ENCODE measurements around the gene SLC9A4.
A peak's percentile ranks its signal among the peaks of the same experiment; 100 is the strongest.

Gene SLC9A4, protein sequence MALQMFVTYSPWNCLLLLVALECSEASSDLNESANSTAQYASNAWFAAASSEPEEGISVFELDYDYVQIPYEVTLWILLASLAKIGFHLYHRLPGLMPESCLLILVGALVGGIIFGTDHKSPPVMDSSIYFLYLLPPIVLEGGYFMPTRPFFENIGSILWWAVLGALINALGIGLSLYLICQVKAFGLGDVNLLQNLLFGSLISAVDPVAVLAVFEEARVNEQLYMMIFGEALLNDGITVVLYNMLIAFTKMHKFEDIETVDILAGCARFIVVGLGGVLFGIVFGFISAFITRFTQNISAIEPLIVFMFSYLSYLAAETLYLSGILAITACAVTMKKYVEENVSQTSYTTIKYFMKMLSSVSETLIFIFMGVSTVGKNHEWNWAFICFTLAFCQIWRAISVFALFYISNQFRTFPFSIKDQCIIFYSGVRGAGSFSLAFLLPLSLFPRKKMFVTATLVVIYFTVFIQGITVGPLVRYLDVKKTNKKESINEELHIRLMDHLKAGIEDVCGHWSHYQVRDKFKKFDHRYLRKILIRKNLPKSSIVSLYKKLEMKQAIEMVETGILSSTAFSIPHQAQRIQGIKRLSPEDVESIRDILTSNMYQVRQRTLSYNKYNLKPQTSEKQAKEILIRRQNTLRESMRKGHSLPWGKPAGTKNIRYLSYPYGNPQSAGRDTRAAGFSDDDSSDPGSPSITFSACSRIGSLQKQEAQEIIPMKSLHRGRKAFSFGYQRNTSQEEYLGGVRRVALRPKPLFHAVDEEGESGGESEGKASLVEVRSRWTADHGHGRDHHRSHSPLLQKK

GRCh38 chr2:102473020-102473419, at the start of gene SLC9A4:
TSS of gene SLC9A4 (plus strand) at chr2:102473226. CDS start at chr2:102473760, 534 bp downstream.
- DNase-seq = no peak

- no peak for DNase-seq
Measured at GRCh38 chr2:102423368-102423767, 49.7 kb upstream of the SLC9A4 start.

DNA sequence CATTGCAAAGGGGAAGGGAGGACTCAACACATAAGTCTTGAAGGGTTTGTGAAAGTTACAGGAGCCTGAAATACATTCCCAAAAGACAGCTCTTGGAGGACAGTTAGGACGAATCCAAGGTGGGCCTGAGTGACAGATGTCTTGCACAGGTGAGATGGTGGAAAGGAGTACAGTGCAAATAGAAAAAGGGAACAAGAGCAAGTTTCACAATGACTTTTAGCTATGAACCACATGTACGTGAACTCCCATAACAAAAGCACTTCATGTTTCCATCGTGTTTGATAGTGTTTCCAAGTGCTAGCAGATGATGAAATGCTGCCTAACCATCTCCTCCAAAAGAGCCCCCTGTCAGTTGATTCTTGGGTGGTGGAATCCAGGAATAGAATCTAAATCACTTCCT, 48.3 kb upstream of the SLC9A4 start:
- DNase-seq = no peak

GRCh38 chr2:102425441-102426132, 47.4 kb upstream of the SLC9A4 start:
- DNase-seq = no peak

GRCh38 chr2:102427249-102427648, 45.8 kb upstream of the SLC9A4 start:
- DNase-seq = no peak

DNA sequence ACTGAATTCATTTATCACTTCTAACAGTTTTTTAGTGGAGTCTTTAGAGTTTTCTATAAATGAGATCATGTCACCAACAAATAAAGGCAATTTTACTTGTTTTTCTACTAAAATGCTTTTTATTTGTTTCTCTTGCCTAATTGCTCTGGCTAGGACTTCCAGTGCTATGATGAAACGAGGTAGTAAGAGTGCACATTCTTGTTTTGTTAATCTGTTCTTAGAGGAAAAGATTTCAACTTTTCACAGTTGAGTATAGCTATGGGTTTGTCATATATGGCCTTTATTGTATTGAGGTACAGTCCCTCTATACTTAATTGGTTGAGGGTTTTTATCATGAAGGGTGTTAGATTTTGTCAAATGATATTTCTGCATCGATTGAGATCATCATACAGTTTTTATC, 44.5 kb upstream of the SLC9A4 start:
- no peak for DNase-seq

DNA sequence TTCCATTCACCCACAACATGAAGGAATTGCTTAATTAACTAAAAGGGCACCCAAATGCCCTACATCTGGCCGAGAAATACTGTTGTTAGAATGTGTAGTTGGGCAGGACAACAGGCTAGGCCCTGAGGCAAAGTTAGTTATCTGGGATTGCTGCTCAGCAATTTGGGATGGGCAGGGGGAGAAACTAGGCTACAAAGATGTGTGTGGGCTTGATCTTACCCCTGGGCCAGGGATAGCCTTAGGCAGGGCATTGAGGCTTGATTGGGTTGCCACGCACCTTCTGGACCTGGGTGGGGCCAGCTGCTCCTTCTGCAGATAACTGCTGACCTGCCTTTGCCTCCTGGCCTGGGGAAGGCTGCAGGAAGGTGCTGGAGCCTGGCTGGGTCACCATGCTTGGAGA, 40.6 kb upstream of the SLC9A4 start:
- no peak for DNase-seq

DNA sequence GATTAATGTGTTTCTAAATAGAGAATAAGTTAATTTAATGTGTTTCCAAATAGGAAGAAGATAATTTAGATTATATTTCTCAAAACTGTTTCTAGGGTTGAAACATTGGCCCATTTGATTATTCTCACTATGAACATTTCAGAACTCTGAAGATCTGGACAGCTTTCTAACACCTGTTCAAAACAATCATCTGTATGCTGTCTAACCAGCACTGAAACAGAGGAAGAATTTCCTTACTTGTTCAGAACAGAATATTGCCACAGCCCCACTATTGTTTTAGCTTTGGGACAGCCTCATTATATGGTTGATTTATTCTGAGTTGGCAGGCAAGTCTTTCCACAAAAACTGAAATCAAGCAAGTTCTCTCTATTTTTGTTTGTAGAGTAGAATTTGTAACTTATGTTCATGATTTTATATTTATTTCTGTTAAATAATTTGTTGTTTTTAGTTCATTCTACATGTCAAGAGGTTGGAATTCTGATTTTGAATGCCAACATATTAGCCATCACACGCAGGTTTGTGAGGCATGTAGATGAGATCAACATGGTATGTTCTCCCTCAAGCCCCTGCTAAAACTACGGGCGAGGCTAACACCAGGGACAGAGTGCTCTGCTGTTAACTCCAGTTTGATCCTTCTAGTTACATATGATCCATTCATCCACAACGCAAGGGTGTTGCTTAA, 38.9 kb upstream of the SLC9A4 start:
- no peak for DNase-seq

- DNase-seq = no peak
Measured at GRCh38 chr2:102434655-102435381, 38.2 kb upstream of the SLC9A4 start.

GRCh38 chr2:102435741-102436140, 37.3 kb upstream of the SLC9A4 start:
- DNase-seq = no peak

DNA sequence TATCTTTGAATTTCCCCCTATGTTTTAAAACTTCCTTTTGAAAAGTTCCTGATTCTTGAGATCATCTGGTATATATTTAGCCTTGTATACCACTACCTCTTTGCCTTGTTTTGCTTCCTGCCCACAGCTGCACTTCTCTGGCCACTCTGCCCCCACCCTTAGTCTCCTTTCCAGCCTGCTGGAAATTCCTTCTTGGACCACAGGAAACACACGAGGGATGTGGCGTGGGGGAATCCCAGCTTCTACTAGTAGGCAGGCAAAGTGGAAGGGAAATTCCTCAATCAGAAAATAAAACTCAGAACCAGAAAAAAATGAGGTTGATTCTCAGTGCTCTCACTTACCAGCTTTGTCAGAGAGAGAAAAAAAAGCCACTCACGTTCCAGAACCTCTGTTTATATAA, 36.7 kb upstream of the SLC9A4 start:
- no peak for DNase-seq

DNA sequence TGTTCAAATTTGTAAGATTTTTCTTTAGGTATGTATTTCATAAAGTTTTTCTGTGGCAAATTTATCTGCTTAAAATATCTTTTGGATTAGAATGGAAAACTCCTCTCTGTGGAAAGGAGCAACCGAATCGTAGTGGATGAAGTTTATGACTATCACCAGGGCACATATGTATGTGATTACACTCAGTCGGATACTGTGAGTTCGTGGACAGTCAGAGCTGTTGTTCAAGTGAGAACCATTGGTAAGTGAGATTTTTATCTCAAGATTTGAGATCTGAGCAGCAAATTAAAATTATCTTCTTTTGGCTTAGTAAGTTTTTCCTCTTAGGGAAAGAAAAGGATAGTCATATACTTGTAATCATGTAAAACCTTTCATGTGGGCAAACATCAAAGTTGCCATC, 35.9 kb upstream of the SLC9A4 start:
- no peak for DNase-seq

DNA sequence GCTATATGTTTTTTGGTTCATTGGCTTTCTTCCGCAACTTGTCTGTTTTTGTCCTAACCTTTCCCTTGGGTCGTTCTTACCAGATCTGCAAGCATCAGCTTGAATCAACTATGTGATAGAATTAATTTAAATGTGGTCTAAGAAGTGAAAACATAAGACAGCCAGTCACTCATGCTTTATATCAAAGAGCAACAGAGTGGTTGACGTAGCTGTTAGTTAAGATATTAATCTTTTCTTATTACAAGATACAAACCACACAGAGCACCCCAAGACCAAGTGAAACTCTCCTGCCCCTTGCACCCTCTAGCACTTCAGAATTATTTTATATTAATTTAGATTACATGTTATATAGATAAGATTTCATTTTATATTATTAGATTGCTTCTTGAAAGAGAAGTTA, 34.9 kb upstream of the SLC9A4 start:
- no peak for DNase-seq

DNA sequence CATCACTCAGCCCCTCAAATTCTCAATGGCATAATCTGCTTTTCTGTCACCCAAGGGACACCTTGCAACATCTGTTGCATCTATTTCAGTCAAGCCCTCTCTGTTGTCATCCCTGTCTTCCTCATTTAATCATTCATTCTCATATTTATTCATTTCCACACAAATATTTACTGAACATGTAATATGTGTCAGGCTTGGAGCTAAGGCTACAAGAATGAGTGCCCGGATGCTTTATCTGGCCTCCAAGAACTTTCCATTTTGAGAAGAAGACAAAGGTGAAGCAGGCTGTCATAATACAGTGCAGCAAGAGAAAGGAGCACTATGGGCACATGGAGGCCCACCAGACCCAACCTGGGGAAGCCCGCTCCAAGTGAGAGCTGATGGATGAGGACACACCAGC, 34.4 kb upstream of the SLC9A4 start:
- no peak for DNase-seq

DNA sequence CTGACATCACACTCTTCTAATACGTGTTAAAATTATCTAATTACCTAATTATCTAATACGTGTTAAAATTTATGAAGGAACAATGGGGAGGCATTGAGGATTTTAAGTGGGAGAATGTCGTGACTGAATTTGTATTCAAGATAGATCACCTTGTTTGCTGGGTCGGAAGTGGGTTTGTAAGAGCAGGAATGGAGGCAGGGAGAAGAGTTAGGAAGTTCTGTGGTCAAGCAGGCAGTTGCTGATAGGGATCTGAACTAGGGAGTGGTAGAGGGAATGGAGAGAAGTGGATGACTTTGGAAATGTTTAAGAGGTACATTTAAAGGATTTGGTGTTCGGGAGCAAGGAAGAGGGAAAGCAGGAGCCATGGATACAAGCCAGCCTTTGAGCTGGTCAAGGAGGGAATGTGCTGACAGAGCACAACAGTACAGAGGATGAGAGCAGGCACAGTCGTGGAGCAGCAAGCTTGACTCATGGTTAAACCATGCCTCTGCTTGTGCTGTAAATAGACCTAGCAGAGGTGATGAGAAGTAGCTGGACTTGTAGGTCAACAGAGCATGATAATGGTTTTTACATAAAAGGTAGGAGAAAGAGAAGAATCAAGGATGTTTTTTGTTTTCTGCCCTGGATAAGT, 33.8 kb upstream of the SLC9A4 start:
- no peak for DNase-seq

- no peak for DNase-seq
Measured at GRCh38 chr2:102442967-102443828, 29.8 kb upstream of the SLC9A4 start.

DNA sequence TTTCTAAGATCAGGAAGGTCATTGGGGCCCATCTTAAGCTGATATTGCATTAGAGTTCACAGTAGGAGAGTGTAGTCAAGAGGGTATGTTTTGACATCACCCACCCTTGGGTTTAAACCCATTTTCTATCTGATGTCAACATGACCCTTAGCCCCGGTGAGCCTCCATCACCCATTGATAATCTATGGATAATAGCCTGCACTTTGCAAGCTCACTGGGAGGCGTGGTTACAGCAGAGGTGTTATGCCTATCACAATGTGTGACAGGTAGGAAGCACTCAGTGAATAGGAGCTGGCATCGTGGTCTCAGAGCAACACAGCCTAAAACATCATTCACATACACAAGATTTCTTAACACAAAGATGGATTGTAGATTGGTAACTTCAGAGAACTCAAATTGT, 28.8 kb upstream of the SLC9A4 start:
- no peak for DNase-seq

GRCh38 chr2:102446936-102447335, 26.1 kb upstream of the SLC9A4 start:
- no peak for DNase-seq

DNA sequence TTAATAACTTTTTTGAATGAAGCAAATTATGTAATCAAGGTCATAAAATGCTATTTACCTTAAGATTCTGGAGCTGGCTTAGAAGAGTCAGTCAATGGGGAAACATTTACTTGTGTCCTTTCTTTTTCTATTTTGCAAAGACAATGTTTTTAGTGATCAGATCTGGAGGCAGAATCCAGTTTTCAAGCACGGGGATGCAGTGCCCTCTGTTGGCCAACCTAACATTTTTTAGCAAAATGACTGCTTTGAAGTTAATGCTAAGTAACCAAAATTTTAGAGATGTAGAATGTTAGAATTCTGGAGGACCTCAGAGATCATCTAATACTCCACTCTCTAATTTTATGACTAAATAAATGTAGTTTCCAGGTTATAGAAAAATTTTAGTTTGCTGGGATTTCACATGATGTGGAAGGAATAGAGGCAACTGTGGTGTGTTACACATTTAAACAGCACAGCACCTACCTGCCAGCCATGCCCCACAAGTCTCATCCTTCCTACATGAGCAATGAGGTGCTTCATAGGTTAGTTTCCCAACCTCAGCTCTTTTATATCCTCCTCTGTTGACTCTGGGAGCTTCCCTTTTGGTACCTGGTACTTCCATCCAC, 23.6 kb upstream of the SLC9A4 start:
- DNase-seq = peak; percentile 3

DNA sequence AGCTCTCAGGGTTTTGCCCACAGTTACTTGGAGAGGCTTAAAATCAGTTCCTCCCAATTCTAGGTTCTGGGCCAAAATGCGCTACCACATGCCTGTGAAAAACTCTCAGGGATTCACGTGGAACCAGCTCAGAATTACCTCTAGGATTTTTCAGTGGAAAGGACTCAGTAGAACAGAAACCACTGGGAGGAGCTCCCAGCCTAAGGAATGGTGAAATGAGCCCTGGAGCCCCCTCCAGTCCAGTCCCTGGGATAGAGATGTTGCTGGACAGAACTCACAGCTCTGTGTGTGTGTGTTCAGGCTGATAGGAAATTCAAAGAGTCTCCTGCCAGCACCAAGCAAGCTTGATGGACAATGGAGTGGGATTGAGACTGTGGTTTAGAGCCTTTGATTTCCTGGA, 21.1 kb upstream of the SLC9A4 start:
- DNase-seq = no peak
